Skeletal muscle tissue (tissue), 4 donors: ENCODE measurements around the gene GALNS. TPM values are rescaled to one million over a fixed set of nuclear protein-coding genes. Genes with fewer than 3 reads are reported as not detected.

Experiments used
- H3K27ac ChIP-seq: one replicate; pipeline ENCODE4 v1.7.0; 2013; ENCODE audit warnings: mild to moderate bottlenecking, low read depth, low read length, inconsistent platforms
- H3K27me3 ChIP-seq, 3 donors: one replicate each; pipeline ENCODE4 v1.7.0; 2013; ENCODE audit warnings: low read length in 3 of 3; ENCODE audit not compliant: control insufficient read depth in 3 of 3, insufficient read depth in 3 of 3
- H3K36me3 ChIP-seq, 3 donors: one replicate each; pipeline ENCODE4 v1.7.0; 2013; ENCODE audit warnings: low read length in 3 of 3; ENCODE audit not compliant: control insufficient read depth in 3 of 3, insufficient read depth in 3 of 3
- H3K4me1 ChIP-seq, 3 donors: one replicate each; pipeline ENCODE4 v1.7.0; 2013; ENCODE audit warnings: low read length in 3 of 3, mild to moderate bottlenecking in 3 of 3; ENCODE audit not compliant: control insufficient read depth in 3 of 3, insufficient read depth in 3 of 3
- H3K4me3 ChIP-seq, 3 donors: one replicate each; pipeline ENCODE4 v1.7.0; 2013; ENCODE audit warnings: low read length in 3 of 3
- H3K9ac ChIP-seq, 3 donors: one replicate each; pipeline ENCODE4 v1.7.0; 2013; ENCODE audit warnings: low read length in 3 of 3, mild to moderate bottlenecking in 3 of 3, moderate library complexity in 2 of 3, low read depth in 1 of 3
- H3K9me3 ChIP-seq, 3 donors: one replicate each; pipeline ENCODE4 v1.7.0; 2013; ENCODE audit warnings: low read length in 3 of 3; ENCODE audit not compliant: control insufficient read depth in 3 of 3
- total RNA-seq: library from RNA; depleted of rRNA; stranded (reverse); fragments of >200 nt; gene quantifications from one replicate; pipeline ENCODE4 v1.2.3, GENCODE V29; 2014
- donor health status: Osteomylitis.

The GALNS gene
- total RNA-seq, 1 donor from 2014 or later, result 9.9 TPM

GRCh38 chr16:88877564-88878289 lies 21.0 kb upstream of the GALNS start:
- no peaks in the 10 kb centered on the region for H3K9me3 ChIP-seq
- H3K4me1 ChIP-seq, result peaks cover under 1 to 9% (median 7%) of the 10 kb centered on the region in 3 donors
- no peak overlapping the region for H3K27ac ChIP-seq
- H3K27me3 ChIP-seq, result peaks cover 0 to 4% (median 0%) of the 10 kb centered on the region in 3 donors
- H3K36me3 ChIP-seq, result peaks cover 43 to 53% (median 48%) of the 10 kb centered on the region in 3 donors
- no peak overlapping the region for H3K9ac ChIP-seq
- H3K4me3 ChIP-seq, result no peak overlapping the region

GRCh38 chr16:88876942-88877526 lies 20.3 kb upstream of the GALNS start:
- no peak overlapping the region for H3K9ac ChIP-seq
- H3K9me3 ChIP-seq, result no peaks in the 10 kb centered on the region
- no peak overlapping the region for H3K4me3 ChIP-seq
- no peak overlapping the region for H3K27ac ChIP-seq
- H3K27me3 ChIP-seq, result peaks cover 0 to 7% (median 0%) of the 10 kb centered on the region in 3 donors
- H3K36me3 ChIP-seq, result peaks cover 41 to 46% (median 41%) of the 10 kb centered on the region in 3 donors
- peaks cover 0 to 2% (median under 1%) of the 10 kb centered on the region in 3 donors for H3K4me1 ChIP-seq

GRCh38 chr16:88875703-88876234 lies 19.0 kb upstream of the GALNS start:
- Histone ChIP-seq H3K27me3 (peaks cover 0 to 15% (median 0%) of the 10 kb centered on the region in 3 donors), H3K4me1 (peaks cover 0 to 5% (median under 1%) of the 10 kb centered on the region in 3 donors), H3K27ac (no peak overlapping the region), H3K36me3 (peaks cover 35 to 39% (median 37%) of the 10 kb centered on the region in 3 donors), H3K9me3 (no peaks in the 10 kb centered on the region), H3K9ac (no peak overlapping the region), H3K4me3 (no peak overlapping the region)

GRCh38 chr16:88874938-88875599 lies 18.3 kb upstream of the GALNS start:
- Histone ChIP-seq H3K4me3 (no peak overlapping the region), H3K27me3 (peaks cover 0 to 21% (median 0%) of the 10 kb centered on the region in 3 donors), H3K36me3 (peaks cover 29 to 34% (median 30%) of the 10 kb centered on the region in 3 donors), H3K4me1 (peaks cover 0 to 10% (median 5%) of the 10 kb centered on the region in 3 donors), H3K9ac (no peak overlapping the region), H3K27ac (no peak overlapping the region), H3K9me3 (no peaks in the 10 kb centered on the region)

- Histone ChIP-seq H3K27ac (no peak overlapping the region), H3K9me3 (no peaks in the 10 kb centered on the region), H3K9ac (peak overlapping the region in 1 of 3 donors; percentile 40), H3K27me3 (peaks cover 0 to 29% (median 6%) of the 10 kb centered on the region in 3 donors), H3K36me3 (peaks cover 9 to 17% (median 10%) of the 10 kb centered on the region in 3 donors), H3K4me1 (peaks cover 0 to 13% (median 10%) of the 10 kb centered on the region in 3 donors), H3K4me3 (no peak overlapping the region)
These were observed 16.0 kb upstream of the GALNS start for GRCh38 chr16:88872650-88873331.

GRCh38 chr16:88871730-88872416 lies 15.1 kb upstream of the GALNS start:
- no peak overlapping the region for H3K9ac ChIP-seq
- H3K9me3 ChIP-seq, result no peaks in the 10 kb centered on the region
- H3K4me3 ChIP-seq, result no peak overlapping the region
- H3K27me3 ChIP-seq, result peaks cover 0 to 29% (median 6%) of the 10 kb centered on the region in 3 donors
- H3K36me3 ChIP-seq, result peaks cover 5 to 12% (median 8%) of the 10 kb centered on the region in 3 donors
- H3K27ac ChIP-seq, result no peak overlapping the region
- H3K4me1 ChIP-seq, result peaks cover 0 to 13% (median 10%) of the 10 kb centered on the region in 3 donors

GRCh38 chr16:88871349-88871702 lies 14.6 kb upstream of the GALNS start:
- peaks cover 0 to 8% (median 4%) of the 10 kb centered on the region in 3 donors for H3K36me3 ChIP-seq
- no peak overlapping the region for H3K27ac ChIP-seq
- H3K4me3 ChIP-seq, result peak overlapping the region in 1 of 3 donors; percentile 6
- no peak overlapping the region for H3K9ac ChIP-seq
- H3K9me3 ChIP-seq, result no peaks in the 10 kb centered on the region
- peaks cover 0 to 13% (median 10%) of the 10 kb centered on the region in 3 donors for H3K4me1 ChIP-seq
- H3K27me3 ChIP-seq, result peaks cover 0 to 29% (median 6%) of the 10 kb centered on the region in 3 donors

- peaks cover 0 to 13% (median 10%) of the 10 kb centered on the region in 3 donors for H3K4me1 ChIP-seq
- peak overlapping the region in 1 of 3 donors; percentile 25 for H3K9ac ChIP-seq
- H3K27me3 ChIP-seq, result peaks cover 0 to 31% (median 6%) of the 10 kb centered on the region in 3 donors
- no peak overlapping the region for H3K27ac ChIP-seq
- peaks cover 0 to 4% (median 3%) of the 10 kb centered on the region in 3 donors for H3K36me3 ChIP-seq
- H3K4me3 ChIP-seq, result peak overlapping the region in 2 of 3 donors; percentile 32 to 45
- no peaks in the 10 kb centered on the region for H3K9me3 ChIP-seq
These were observed 14.0 kb upstream of the GALNS start for GRCh38 chr16:88870608-88871348.
